ENCODE results near the gene TEKTIP1.

GRCh38 chr19:3576696-3577443 lies 37.9 kb downstream of the TEKTIP1 start:
- no peak for TF ChIP-seq CTCF (conservative IDR thresholded peaks at IDR 0.05; ENCODE audit: low read depth, low read length)
- TF ChIP-seq, protein P1, sequence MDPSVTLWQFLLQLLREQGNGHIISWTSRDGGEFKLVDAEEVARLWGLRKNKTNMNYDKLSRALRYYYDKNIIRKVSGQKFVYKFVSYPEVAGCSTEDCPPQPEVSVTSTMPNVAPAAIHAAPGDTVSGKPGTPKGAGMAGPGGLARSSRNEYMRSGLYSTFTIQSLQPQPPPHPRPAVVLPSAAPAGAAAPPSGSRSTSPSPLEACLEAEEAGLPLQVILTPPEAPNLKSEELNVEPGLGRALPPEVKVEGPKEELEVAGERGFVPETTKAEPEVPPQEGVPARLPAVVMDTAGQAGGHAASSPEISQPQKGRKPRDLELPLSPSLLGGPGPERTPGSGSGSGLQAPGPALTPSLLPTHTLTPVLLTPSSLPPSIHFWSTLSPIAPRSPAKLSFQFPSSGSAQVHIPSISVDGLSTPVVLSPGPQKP (IDR thresholded peaks at IDR 0.05; ENCODE audit: borderline replicate concordance, low read depth, low read length) = no peak
- TF ChIP-seq POLR2A (IDR thresholded peaks at IDR 0.05; ENCODE audit: low read depth, low read length) = no peak
- no peak for TF ChIP-seq RFX5 (IDR thresholded peaks at IDR 0.05; ENCODE audit: low read depth, low read length)
- no peak for TF ChIP-seq MXI1 (IDR thresholded peaks at IDR 0.05; ENCODE audit: borderline replicate concordance, low read depth, low read length)
- no peak for TF ChIP-seq RAD21 (IDR thresholded peaks at IDR 0.05; ENCODE audit: low read length)
- TF ChIP-seq FOS (IDR thresholded peaks at IDR 0.05; ENCODE audit: low read depth, low read length) = no peak
- TF ChIP-seq SMC3 (IDR thresholded peaks at IDR 0.05; ENCODE audit: low read depth, low read length) = no peak
- no peak for TF ChIP-seq CEBPB (IDR thresholded peaks at IDR 0.05; ENCODE audit: low read depth, low read length)
- TF ChIP-seq USF2 (IDR thresholded peaks at IDR 0.05; ENCODE audit: low read depth, low read length) = no peak
- TF ChIP-seq MAFK (IDR thresholded peaks at IDR 0.05; ENCODE audit: low read depth, low read length) = no peak
- TF ChIP-seq BHLHE40 (IDR thresholded peaks at IDR 0.05; ENCODE audit: low read depth, low read length) = no peak

Data from IMR-90 (cell line).